MM.1S (cell line): Measurements from ENCODE around the gene DNAJB6.
A peak's percentile ranks its signal among the peaks of the same experiment; 100 is the strongest.

ENCODE experiments used
- DNase-seq: peaks from one replicate; pipeline ENCODE4 v3.0.0-alpha.2; 2015
- H2AFZ ChIP-seq: fragments of 300-600 bp; sonication (generic); 2 replicates; pipeline ENCODE4 v1.6.0; 2016; ENCODE audit warnings: antibody characterized with exemption, low read length
- H3F3A ChIP-seq: fragments of 300-600 bp; sonication (generic); 2 replicates; pipeline ENCODE4 v1.6.1; 2016; ENCODE audit warnings: mild to moderate bottlenecking, antibody characterized with exemption, low read length, moderate library complexity, mixed read lengths; ENCODE audit not compliant: insufficient read depth
- H3K27ac ChIP-seq: fragments of 300-600 bp; sonication (generic); 2 replicates; pipeline ENCODE4 v1.5.1; 2016; ENCODE audit warnings: mild to moderate bottlenecking, low read length
- H3K27me3 ChIP-seq: fragments of 300-600 bp; sonication (generic); replicated peaks from 2 replicates; pipeline ENCODE4 v1.6.0; 2016; ENCODE audit warnings: low read length; ENCODE audit not compliant: insufficient read depth
- H3K36me3 ChIP-seq: fragments of 300-600 bp; sonication (generic); replicated peaks from 2 replicates; pipeline ENCODE4 v1.6.1; 2016; ENCODE audit warnings: mild to moderate bottlenecking, low read length, mixed read lengths; ENCODE audit not compliant: insufficient read depth
- H3K4me1 ChIP-seq: fragments of 300-600 bp; sonication (generic); 2 replicates; pipeline ENCODE4 v1.6.1; 2016; ENCODE audit warnings: low read length, mixed read lengths
- H3K4me2 ChIP-seq: fragments of 300-600 bp; sonication (generic); 2 replicates; pipeline ENCODE4 v1.6.0; 2016; ENCODE audit warnings: low read depth, low read length
- H3K4me3 ChIP-seq: fragments of 300-600 bp; sonication (generic); 2 replicates; pipeline ENCODE4 v1.5.1; 2016; ENCODE audit warnings: low read length, mixed read lengths
- H3K79me2 ChIP-seq: fragments of 300-600 bp; sonication (generic); 2 replicates; pipeline ENCODE4 v1.6.1; 2016; ENCODE audit warnings: mixed run types, low read length, mixed read lengths
- H3K9ac ChIP-seq: fragments of 300-600 bp; sonication (generic); 2 replicates; pipeline ENCODE4 v1.6.1; 2016; ENCODE audit warnings: low read length, mixed read lengths
- H3K9me2 ChIP-seq: fragments of 300-600 bp; sonication (generic); replicated peaks from 2 replicates; pipeline ENCODE4 v1.6.1; 2016; ENCODE audit warnings: mild to moderate bottlenecking, low read length, mixed read lengths; ENCODE audit not compliant: insufficient read depth
- H3K9me3 ChIP-seq: fragments of 300-600 bp; sonication (generic); replicated peaks from 2 replicates; pipeline ENCODE4 v1.6.1; 2016; ENCODE audit warnings: mild to moderate bottlenecking, low read length, mixed read lengths; ENCODE audit not compliant: insufficient read depth
- H4K20me1 ChIP-seq: fragments of 300-600 bp; sonication (generic); 2 replicates; pipeline ENCODE4 v1.6.1; 2016; ENCODE audit warnings: mild to moderate bottlenecking, low read length, moderate library complexity, mixed read lengths; ENCODE audit not compliant: insufficient read depth
- EZH2 ChIP-seq: fragments of 300-600 bp; sonication (generic); optimal IDR thresholded peaks from 2 replicates; pipeline ENCODE3; 2017; ENCODE audit warnings: low read depth, mild to moderate bottlenecking, antibody characterized with exemption, low read length, mixed read lengths
- EZH2phosphoT487 ChIP-seq: fragments of 300-600 bp; sonication (generic); IDR thresholded peaks from 2 replicates; pipeline ENCODE4 v1.6.1; 2018; ENCODE audit warnings: antibody characterized with exemption, low read length
- TF ChIP-seq, protein P1 (sequence below): fragments of 300-600 bp; sonication (generic); IDR thresholded peaks from 2 replicates; pipeline ENCODE4 v1.5.1; 2016; ENCODE audit warnings: antibody characterized with exemption, low read length, mixed read lengths

The DNAJB6 gene

DNA sequence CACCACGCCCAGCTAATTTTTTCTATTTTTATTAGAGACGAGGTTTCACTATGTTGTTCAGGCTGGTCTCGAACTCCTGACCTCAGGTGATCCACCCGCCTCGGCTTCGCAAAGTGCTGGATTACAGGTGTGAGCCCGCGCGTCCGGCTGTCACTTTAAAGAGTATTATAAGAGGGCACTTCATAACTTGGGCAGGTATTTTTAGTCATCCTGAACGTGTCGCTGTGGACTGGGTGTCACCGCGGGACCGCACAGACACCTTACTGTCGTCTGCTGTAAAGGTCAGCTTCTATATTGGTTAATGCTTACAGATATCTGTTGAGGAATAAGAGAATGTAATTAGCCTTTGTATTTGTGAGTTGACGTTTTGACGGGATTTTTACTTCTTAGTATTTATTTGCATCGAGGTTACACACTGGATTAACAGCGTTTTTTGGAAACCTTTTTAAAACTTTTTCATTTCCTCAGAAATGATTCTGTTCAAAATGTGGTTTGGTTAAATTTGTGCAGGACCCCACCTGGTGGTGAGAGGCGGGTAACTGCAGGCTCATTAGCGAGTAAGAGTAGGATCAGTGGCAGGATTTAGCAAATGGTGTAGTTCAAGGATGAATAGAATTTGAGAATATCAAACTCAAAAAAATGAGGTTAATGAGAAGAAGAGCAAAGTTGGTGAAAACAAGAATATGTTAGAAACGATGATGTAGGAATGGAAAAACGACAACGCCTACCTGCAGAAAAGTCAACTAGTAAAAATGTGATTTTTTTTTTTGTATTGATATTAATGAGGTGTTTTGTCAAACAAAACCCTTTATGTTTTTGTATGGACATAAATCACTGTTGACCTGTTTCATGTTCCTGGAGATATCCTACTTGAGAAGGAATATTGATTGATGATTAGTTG, 3.2 kb downstream of the DNAJB6 start:
- no peak overlapping the region for H3K9ac ChIP-seq

DNA sequence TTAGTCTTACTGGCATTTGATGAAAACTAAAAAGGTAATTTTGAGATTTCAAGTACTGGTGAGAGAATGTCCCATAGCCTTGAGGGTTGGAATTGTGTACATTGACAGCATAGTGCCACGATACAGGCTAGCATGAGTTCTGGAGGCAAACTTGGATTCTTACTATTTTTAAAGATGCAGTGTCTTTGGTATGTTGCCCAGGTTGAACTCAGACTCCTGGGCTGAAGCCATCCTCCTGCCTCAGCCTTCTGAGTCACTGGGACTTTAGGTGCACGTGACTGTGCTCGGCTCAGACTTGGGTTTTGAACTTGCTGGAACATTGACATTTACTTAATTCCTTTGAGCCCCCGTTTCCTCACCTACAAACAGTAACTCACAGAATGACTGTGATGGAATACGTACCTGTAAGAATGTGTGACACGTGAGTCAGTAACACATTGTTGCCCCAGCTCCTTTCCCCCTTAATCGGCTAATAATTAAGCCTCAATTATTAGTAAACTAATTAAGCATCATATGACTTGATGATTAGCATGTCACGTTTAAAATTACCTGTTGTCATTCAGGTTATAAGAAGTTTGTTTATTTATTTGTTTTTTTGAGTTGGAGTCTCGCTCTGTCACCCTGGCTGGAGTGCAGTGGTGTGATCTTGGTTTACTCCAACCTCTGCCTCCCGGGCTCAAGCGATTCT, 10.6 kb downstream of the DNAJB6 start:
- no peak for DNase-seq
- no peak overlapping the region for H3K9ac ChIP-seq
- no peak overlapping the region for H3K4me3 ChIP-seq

More for the DNA sequence above, 3.2 kb downstream of the DNAJB6 start:
- H3K9me3 ChIP-seq: no peaks in the 10 kb centered on the region
- H3F3A ChIP-seq: peaks cover 10% of the 10 kb centered on the region
- H4K20me1 ChIP-seq: peaks cover 50% of the 10 kb centered on the region
- H3K79me2 ChIP-seq: peaks cover 77% of the 10 kb centered on the region
- no peak overlapping the region for H3K4me3 ChIP-seq
- H3K9me2 ChIP-seq: no peaks in the 10 kb centered on the region
- peaks cover 10% of the 10 kb centered on the region for H3K4me1 ChIP-seq
- TF ChIP-seq EZH2: no peak
- no peak for TF ChIP-seq EZH2phosphoT487
- TF ChIP-seq, protein P1, sequence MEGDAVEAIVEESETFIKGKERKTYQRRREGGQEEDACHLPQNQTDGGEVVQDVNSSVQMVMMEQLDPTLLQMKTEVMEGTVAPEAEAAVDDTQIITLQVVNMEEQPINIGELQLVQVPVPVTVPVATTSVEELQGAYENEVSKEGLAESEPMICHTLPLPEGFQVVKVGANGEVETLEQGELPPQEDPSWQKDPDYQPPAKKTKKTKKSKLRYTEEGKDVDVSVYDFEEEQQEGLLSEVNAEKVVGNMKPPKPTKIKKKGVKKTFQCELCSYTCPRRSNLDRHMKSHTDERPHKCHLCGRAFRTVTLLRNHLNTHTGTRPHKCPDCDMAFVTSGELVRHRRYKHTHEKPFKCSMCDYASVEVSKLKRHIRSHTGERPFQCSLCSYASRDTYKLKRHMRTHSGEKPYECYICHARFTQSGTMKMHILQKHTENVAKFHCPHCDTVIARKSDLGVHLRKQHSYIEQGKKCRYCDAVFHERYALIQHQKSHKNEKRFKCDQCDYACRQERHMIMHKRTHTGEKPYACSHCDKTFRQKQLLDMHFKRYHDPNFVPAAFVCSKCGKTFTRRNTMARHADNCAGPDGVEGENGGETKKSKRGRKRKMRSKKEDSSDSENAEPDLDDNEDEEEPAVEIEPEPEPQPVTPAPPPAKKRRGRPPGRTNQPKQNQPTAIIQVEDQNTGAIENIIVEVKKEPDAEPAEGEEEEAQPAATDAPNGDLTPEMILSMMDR: peak; percentile 98
- H3K4me2 ChIP-seq: no peak overlapping the region
- no peak overlapping the region for H3K27ac ChIP-seq
- peaks cover 4% of the 10 kb centered on the region; the same call in 1 of the 2 replicates for H3K27me3 ChIP-seq
- peak; percentile 77 for DNase-seq
- no peaks in the 10 kb centered on the region for H3K36me3 ChIP-seq
- no peak overlapping the region for H2AFZ ChIP-seq

DNA sequence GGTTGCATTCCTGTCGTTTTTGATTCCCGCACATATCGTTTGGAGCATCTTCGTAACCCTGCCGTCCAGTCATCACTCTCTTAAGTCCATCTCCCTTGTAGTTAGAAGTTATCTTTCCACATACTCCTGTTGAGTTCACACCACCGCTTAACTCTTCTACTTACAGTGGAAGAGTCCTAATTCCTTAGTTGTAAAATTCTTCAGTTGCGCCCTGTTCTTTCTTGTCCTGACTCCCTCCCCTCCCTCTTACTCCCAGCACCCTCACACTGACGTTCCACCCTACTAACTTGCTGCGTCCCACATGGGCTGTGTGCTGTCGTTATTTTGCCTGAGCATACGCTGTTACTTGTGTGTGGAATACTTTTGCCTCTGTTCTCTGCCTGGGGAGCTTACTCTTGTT, 11.7 kb downstream of the DNAJB6 start:
- Histone ChIP-seq H3K9me3 (no peaks in the 10 kb centered on the region), H3K4me2 (no peak overlapping the region), H3K27ac (no peak overlapping the region), H3F3A (no peaks in the 10 kb centered on the region), H3K9ac (no peak overlapping the region), H3K27me3 (no peaks in the 10 kb centered on the region), H3K79me2 (peaks cover 100% of the 10 kb centered on the region), H3K36me3 (no peaks in the 10 kb centered on the region), H4K20me1 (peaks cover 61% of the 10 kb centered on the region), H3K4me1 (no peaks in the 10 kb centered on the region), H3K4me3 (no peak overlapping the region), H2AFZ (no peak overlapping the region), H3K9me2 (no peaks in the 10 kb centered on the region)
- DNase-seq: no peak
- no peak for TF ChIP-seq EZH2phosphoT487
- TF ChIP-seq, protein P1: no peak
- no peak for TF ChIP-seq EZH2

More for the DNA sequence above, 10.6 kb downstream of the DNAJB6 start:
- H4K20me1 ChIP-seq: peaks cover 63% of the 10 kb centered on the region
- H3K4me2 ChIP-seq: no peak overlapping the region
- no peaks in the 10 kb centered on the region for H3K36me3 ChIP-seq
- no peaks in the 10 kb centered on the region for H3K9me2 ChIP-seq
- H3K9me3 ChIP-seq: no peaks in the 10 kb centered on the region
- no peak overlapping the region for H3K27ac ChIP-seq
- H3K4me1 ChIP-seq: no peaks in the 10 kb centered on the region
- TF ChIP-seq, protein P1: no peak
- TF ChIP-seq EZH2 (no peak), EZH2phosphoT487 (no peak)
- peaks cover 100% of the 10 kb centered on the region for H3K79me2 ChIP-seq
- H3K27me3 ChIP-seq: no peaks in the 10 kb centered on the region
- H3F3A ChIP-seq: no peaks in the 10 kb centered on the region
- no peak overlapping the region for H2AFZ ChIP-seq
